Ovary (tissue), 3 donors: ENCODE data around the gene TCFL5.

ENCODE experiments used
- CTCF ChIP-seq, 3 donors: fragments of 450-650 bp in 2 of 3; fragments of 200-600 bp in 1 of 3; IDR thresholded peaks; one replicate each; pipeline versions ENCODE4 v1.5.1 to v1.8.0; 2016 to 2022; ENCODE audit warnings: antibody characterized with exemption in 3 of 3, mild to moderate bottlenecking in 1 of 3
- POLR2A ChIP-seq: fragments of 450-650 bp; IDR thresholded peaks from one replicate; pipeline ENCODE4 v1.6.1; 2017; ENCODE audit warnings: antibody characterized with exemption, mild to moderate bottlenecking, moderate library complexity
- donor health status: DM: no; HTN: no; CAD: no.

- TF ChIP-seq CTCF (IDR thresholded peaks at IDR 0.05) (no peak), POLR2A (no peak)
Measured at GRCh38 chr20:62799459-62799858, 62.2 kb downstream of the TCFL5 start.
